GM18861 (cell line): ENCODE results near the gene AADACL4.
"Not testable (repeated sequence)": the region's sequence is repeated elsewhere in the genome, so short reads cannot be mapped to it uniquely, and the experiment has no call there.

Experiments
- ATAC-seq: cut with Tn5 transposase; IDR thresholded peaks from one replicate; pipeline ENCODE4 v1.9.1; 2021; ENCODE audit not compliant: unreplicated experiment

The AADACL4 gene

GRCh38 chr1:12709091-12709491 lies 65.2 kb downstream of the AADACL4 start:
- ATAC-seq, result no peak

GRCh38 chr1:12709696-12710095 lies 65.8 kb downstream of the AADACL4 start:
- ATAC-seq, result no peak

GRCh38 chr1:12711536-12711935 lies 67.7 kb downstream of the AADACL4 start:
- no peak for ATAC-seq

GRCh38 chr1:12712076-12712475 lies 68.2 kb downstream of the AADACL4 start:
- ATAC-seq, result no peak

- ATAC-seq, result no peak
These were observed 69.0 kb downstream of the AADACL4 start for GRCh38 chr1:12712929-12713328.

- not testable (repeated sequence) for ATAC-seq
These were observed 69.8 kb downstream of the AADACL4 start for GRCh38 chr1:12713651-12714050.

- no peak for ATAC-seq
These were observed 71.0 kb downstream of the AADACL4 start for GRCh38 chr1:12714710-12715475.

GRCh38 chr1:12715896-12716437 lies 72.1 kb downstream of the AADACL4 start, which contains the start of gene AADACL3:
Gene AADACL3 (plus strand): TSS chr1:12716110. CDS start chr1:12716177, 67 bp downstream.
- no peak for ATAC-seq
